Ovary (tissue), 9 donors: ENCODE results near the gene TPSG1. TPM values are rescaled to one million over a fixed set of nuclear protein-coding genes. Genes with fewer than 3 reads are reported as not detected.

ENCODE experiments used
- DNase-seq, 5 donors: peaks; one replicate each; pipeline ENCODE4 v3.0.0-alpha.2; 2019 to 2020
- H3K27ac ChIP-seq, 2 donors: fragments of 200-600 bp; one replicate each; pipeline versions ENCODE4 v1.5.1 to v1.8.0; 2019 to 2022
- H3K27me3 ChIP-seq: fragments of 200-600 bp; one replicate; pipeline ENCODE4 v1.8.0; 2022
- H3K36me3 ChIP-seq: fragments of 200-600 bp; sonication (generic); one replicate; pipeline ENCODE4 v1.5.1; 2019
- H3K4me1 ChIP-seq: one replicate; pipeline ENCODE4 v1.8.1; 2013; ENCODE audit warnings: mild to moderate bottlenecking, moderate library complexity; ENCODE audit not compliant: insufficient read depth
- H3K4me3 ChIP-seq: fragments of 200-600 bp; sonication (generic); one replicate; pipeline ENCODE4 v1.5.1; 2017
- H3K9me3 ChIP-seq, 2 donors: fragments of 200-600 bp in 1 of 2; sonication (generic) in 1 of 2; one replicate each; pipeline versions ENCODE4 v1.5.1 to v1.8.1; 2013 to 2019; ENCODE audit warnings: mild to moderate bottlenecking in 1 of 2, moderate library complexity in 1 of 2
- CTCF ChIP-seq, 3 donors: fragments of 450-650 bp in 2 of 3; fragments of 200-600 bp in 1 of 3; IDR thresholded peaks; one replicate each; pipeline versions ENCODE4 v1.5.1 to v1.8.0; 2016 to 2022; ENCODE audit warnings: antibody characterized with exemption in 3 of 3, mild to moderate bottlenecking in 1 of 3
- EP300 ChIP-seq: sonication (generic); formaldehyde crosslinking; IDR thresholded peaks from one replicate; pipeline ENCODE4 v1.6.1; 2017; ENCODE audit warnings: antibody characterized with exemption
- POLR2A ChIP-seq: fragments of 450-650 bp; IDR thresholded peaks from one replicate; pipeline ENCODE4 v1.6.1; 2017; ENCODE audit warnings: antibody characterized with exemption, mild to moderate bottlenecking, moderate library complexity
- WGBS, 3 donors: extraction: QIAGEN DNeasy Blood & Tissue Kit in 1 of 3; methylation state at CpG; one replicate each; pipeline versions ENCODE4 v1.1.5 to v1.1.7; 2013 to 2017; 5-methylcytosine and 5-hydroxymethylcytosine counted together
- intact Hi-C, 4 donors: fragments of 100-400 bp; cut with DNase I; formaldehyde crosslinking; loops; one replicate each; pipeline versions ENCODE4 v1.11.0 to v1.15.1; 2022 to 2023
- polyA plus RNA-seq, 2 donors: library from polyadenylated mRNA; stranded (reverse); fragments of 200-250 nt in 1 of 2; fragments of 350-450 nt in 1 of 2; fragmentation: Illumina TruSeq in 1 of 2; extraction: RNeasy Lipid Tissue Mini Kit (QIAGEN cat#74804) in 1 of 2; gene quantifications; one replicate each; pipeline ENCODE4 v1.2.3, GENCODE V29; 2013 to 2014
- total RNA-seq, 7 donors: library from RNA; depleted of rRNA in 2 of 7; stranded (reverse); fragments of >200 nt in 2 of 7; fragmentation: NEBNext Ultra II Directional in 3 of 7; extraction: Animal tissue kit (Norgen Biotek cat#: 25700) in 3 of 7; gene quantifications; one replicate each; pipeline versions ENCODE4 v1.1.0 to v1.2.4, GENCODE V29; 2016 to 2023
- donor health status: DM: no; HTN: no; CAD: no; lungs with moderate emphysema.
- donor health status: DM: no; HTN: no; CAD: no.
- donor health status: Bipolar disorder and iron deficiency.
- donor health status: DM: yes; HTN: yes; CAD: no.
- donor health status: DM: no; HTN: no; CAD: no.
- donor health status: DM: yes; HTN: yes; CAD: no.

Gene TPSG1
- total and polyA plus RNA-seq, 9 donors, result 0.08 to 1.3 (median 0.22) TPM; not detected in 6

- H3K36me3 ChIP-seq, result no peaks in the 10 kb centered on the region
- H3K9me3 ChIP-seq, result no peaks in the 10 kb centered on the region
- TF ChIP-seq CTCF (IDR thresholded peaks at IDR 0.05) (no peak), EP300 (no peak), POLR2A (no peak)
- H3K4me1 ChIP-seq, result no peaks in the 10 kb centered on the region
- H3K4me3 ChIP-seq, result no peak overlapping the region
- no peak overlapping the region for H3K27ac ChIP-seq
- intact Hi-C loops, result no loop called here
- H3K27me3 ChIP-seq, result no peaks in the 10 kb centered on the region
- 85 to 91% (median 88%) methylated on average over 12 of the region's 12 CpGs for WGBS, 3 donors
- DNase-seq, result no peak
Observed at GRCh38 chr16:1216296-1216619, 8.8 kb downstream of the TPSG1 start.

GRCh38 chr16:1215574-1216295 is 9.3 kb downstream of the TPSG1 start:
- no peaks in the 10 kb centered on the region for H3K9me3 ChIP-seq
- DNase-seq, result no peak
- H3K27ac ChIP-seq, result no peak overlapping the region
- H3K27me3 ChIP-seq, result no peaks in the 10 kb centered on the region
- H3K4me1 ChIP-seq, result no peaks in the 10 kb centered on the region
- no peak overlapping the region for H3K4me3 ChIP-seq
- intact Hi-C loops, result no loop called here
- TF ChIP-seq POLR2A, result no peak
- no peak for TF ChIP-seq EP300
- TF ChIP-seq CTCF (IDR thresholded peaks at IDR 0.05), result no peak
- H3K36me3 ChIP-seq, result no peaks in the 10 kb centered on the region
- 78 to 81% (median 79%) methylated on average over 32 of the region's 32 CpGs for WGBS, 3 donors

GRCh38 chr16:1214719-1215118 is 10.3 kb downstream of the TPSG1 start:
- Histone ChIP-seq H3K27ac (no peak overlapping the region), H3K36me3 (no peaks in the 10 kb centered on the region), H3K4me1 (no peaks in the 10 kb centered on the region), H3K4me3 (no peak overlapping the region), H3K9me3 (no peaks in the 10 kb centered on the region), H3K27me3 (no peaks in the 10 kb centered on the region)
- 82 to 84% (median 84%) methylated on average over 16 of the region's 16 CpGs for WGBS, 3 donors
- DNase-seq, result no peak
- intact Hi-C loops, result no loop called here
- no peak for TF ChIP-seq CTCF (IDR thresholded peaks at IDR 0.05)
- TF ChIP-seq EP300, result no peak
- no peak for TF ChIP-seq POLR2A

- WGBS, 3 donors, result 80 to 82% (median 81%) methylated on average over 25 of the region's 25 CpGs
- TF ChIP-seq CTCF (IDR thresholded peaks at IDR 0.05), result no peak
- TF ChIP-seq EP300, result no peak
- no peak for TF ChIP-seq POLR2A
- no peak for DNase-seq
- Histone ChIP-seq H3K36me3 (no peaks in the 10 kb centered on the region), H3K27me3 (no peaks in the 10 kb centered on the region), H3K4me3 (no peak overlapping the region), H3K27ac (no peak overlapping the region), H3K4me1 (no peaks in the 10 kb centered on the region), H3K9me3 (no peaks in the 10 kb centered on the region)
- intact Hi-C loops, result no loop called here
Observed at GRCh38 chr16:1213796-1214372, 11.2 kb downstream of the TPSG1 start.
